HG03103 (cell line): Measurements from ENCODE around the gene HSPA4.
"Not testable (repeated sequence)": the region's sequence is repeated elsewhere in the genome, so short reads cannot be mapped to it uniquely, and the experiment has no call there.

Experiments used
- ATAC-seq: cut with Tn5 transposase; IDR thresholded peaks from one replicate; pipeline ENCODE4 v1.9.1; 2021; ENCODE audit warnings: low read depth; ENCODE audit not compliant: unreplicated experiment

Gene HSPA4

GRCh38 chr5:133121080-133121479 is 69.3 kb downstream of the HSPA4 start:
- ATAC-seq, result no peak

- ATAC-seq, result no peak
Measured at GRCh38 chr5:133121611-133122150, 69.9 kb downstream of the HSPA4 start.

- ATAC-seq, result no peak
Measured at GRCh38 chr5:133122711-133123110, 70.9 kb downstream of the HSPA4 start.

GRCh38 chr5:133123297-133123696 is 71.5 kb downstream of the HSPA4 start:
- ATAC-seq, result no peak

GRCh38 chr5:133124891-133125290 is 73.1 kb downstream of the HSPA4 start:
- no peak for ATAC-seq

GRCh38 chr5:133128066-133128465 is 76.3 kb downstream of the HSPA4 start:
- no peak for ATAC-seq

- ATAC-seq, result no peak
Measured at GRCh38 chr5:133129289-133129688, 77.5 kb downstream of the HSPA4 start.

GRCh38 chr5:133129950-133130349 is 78.1 kb downstream of the HSPA4 start:
- ATAC-seq, result no peak

GRCh38 chr5:133130387-133131118 is 78.7 kb downstream of the HSPA4 start:
- ATAC-seq, result no peak

GRCh38 chr5:133132717-133133116 is 80.9 kb downstream of the HSPA4 start:
- ATAC-seq, result no peak

- not testable (repeated sequence) for ATAC-seq
Measured at GRCh38 chr5:133133241-133133640, 81.4 kb downstream of the HSPA4 start.

- ATAC-seq, result not testable (repeated sequence)
Measured at GRCh38 chr5:133136890-133137289, 85.1 kb downstream of the HSPA4 start.

- ATAC-seq, result no peak
Measured at GRCh38 chr5:133140311-133140710, 88.5 kb downstream of the HSPA4 start.

- ATAC-seq, result no peak
Measured at GRCh38 chr5:133141746-133142145, 89.9 kb downstream of the HSPA4 start.

GRCh38 chr5:133142782-133143181 is 91.0 kb downstream of the HSPA4 start:
- no peak for ATAC-seq

- ATAC-seq, result no peak
Measured at GRCh38 chr5:133144245-133144981, 92.6 kb downstream of the HSPA4 start.

GRCh38 chr5:133145436-133146170 is 93.8 kb downstream of the HSPA4 start:
- no peak for ATAC-seq

GRCh38 chr5:133147411-133147810 is 95.6 kb downstream of the HSPA4 start:
- no peak for ATAC-seq

- ATAC-seq, result no peak
Measured at GRCh38 chr5:133147815-133148567, 96.2 kb downstream of the HSPA4 start.

GRCh38 chr5:133149345-133149744 is 97.5 kb downstream of the HSPA4 start:
- no peak for ATAC-seq
